ENCODE data around the gene TCAP.
A peak's percentile ranks its signal among the peaks of the same experiment; 100 is the strongest.

The TCAP gene

DNA sequence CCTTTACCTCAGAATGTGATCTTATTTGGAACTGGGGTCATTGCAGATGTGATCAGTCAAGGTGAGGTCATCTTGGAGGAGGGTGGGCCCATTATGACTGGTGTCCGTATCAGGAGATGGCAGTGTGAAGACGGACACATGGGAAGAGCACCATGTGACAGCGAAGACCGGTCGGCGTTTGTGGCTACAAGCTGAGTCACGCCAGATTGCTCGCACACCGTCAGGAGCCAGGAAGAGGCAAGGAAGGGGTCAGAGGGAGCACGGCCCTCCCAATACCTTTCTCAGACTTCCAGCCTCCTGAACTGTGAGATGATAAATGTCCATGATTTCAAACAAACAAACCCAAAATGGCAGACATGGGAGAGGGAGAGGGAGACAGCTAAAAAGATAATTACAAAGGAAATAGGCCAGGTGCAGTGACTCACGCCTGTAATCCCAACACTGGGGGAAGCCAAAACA is 15.0 kb upstream of the TCAP start:
- TF ChIP-seq GATA3 (IDR thresholded peaks at IDR 0.05; ENCODE audit: low read depth, low read length), result no peak
- no peak for TF ChIP-seq GATA2 (IDR thresholded peaks at IDR 0.05; ENCODE audit: low read depth, low read length)

DNA sequence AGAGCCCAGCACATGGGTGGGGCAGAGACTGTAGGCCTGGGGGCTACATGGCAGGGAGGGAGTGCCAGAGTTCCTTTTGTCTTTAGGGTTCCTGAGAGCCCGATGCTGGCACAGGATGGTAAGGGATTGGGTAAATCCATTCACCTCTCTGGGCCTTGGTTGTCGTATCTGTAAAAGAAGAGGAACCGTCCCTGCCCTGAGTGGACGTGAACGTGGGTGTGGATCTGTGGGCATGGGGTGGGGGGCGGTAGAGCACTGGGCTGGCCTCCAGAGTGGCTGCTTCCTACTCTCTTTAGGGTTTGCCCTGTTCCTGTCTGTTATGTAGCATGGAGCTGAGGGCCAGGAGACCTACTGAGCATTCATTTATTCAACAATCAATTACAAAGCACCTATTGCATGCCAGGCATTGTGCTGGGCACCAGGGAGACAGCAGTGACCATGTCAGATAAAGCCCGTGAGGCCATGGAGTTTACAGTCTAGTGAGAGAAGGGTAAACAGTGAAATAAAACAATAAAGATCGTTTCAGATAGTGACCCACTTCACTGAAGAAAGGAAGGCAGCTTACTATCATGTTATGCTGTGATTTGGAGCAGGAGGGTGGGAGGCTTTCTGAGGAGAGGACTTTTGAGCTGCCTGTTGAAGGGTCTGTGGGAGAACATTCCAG is 13.1 kb upstream of the TCAP start:
- TF ChIP-seq GATA3 (IDR thresholded peaks at IDR 0.05; ENCODE audit: low read depth, low read length) (no peak), GATA2 (IDR thresholded peaks at IDR 0.05; ENCODE audit: low read depth, low read length) (no peak)

DNA sequence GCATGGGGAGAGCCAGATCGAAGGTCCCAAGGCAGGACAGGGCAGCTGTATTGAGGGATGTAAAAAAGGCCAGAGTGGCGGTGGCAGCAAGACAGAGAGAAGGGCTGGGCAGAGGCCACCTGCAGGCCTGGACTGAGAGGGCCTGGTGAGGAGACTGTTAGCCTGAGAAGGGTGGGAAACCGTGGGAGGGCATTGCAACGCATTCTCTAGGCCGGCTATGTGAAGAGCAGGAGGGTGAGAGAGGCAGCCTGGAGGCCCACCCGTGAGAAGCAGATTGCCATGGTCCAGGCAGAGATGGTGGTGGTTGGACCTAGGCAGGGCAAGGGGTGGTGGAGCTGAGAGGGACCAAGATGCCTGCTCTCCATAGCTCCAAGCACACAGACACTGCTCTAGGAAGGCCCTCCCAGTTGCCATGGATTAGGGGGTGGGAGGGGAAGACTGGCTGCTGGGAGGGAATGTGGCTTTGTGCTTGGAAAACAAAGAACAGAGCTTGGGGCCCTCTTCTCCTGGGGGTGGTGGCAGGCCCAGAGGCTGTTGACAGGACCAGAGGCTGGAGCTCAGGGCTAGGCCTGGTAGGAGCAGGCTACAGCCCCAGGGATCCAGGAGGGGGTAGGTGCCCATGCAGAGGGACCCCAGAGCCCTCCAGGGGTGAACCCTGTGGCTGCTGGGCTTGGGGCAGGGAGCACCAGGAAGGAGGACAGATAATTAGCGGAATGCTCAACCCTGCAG is 12.4 kb upstream of the TCAP start:
- no peak for TF ChIP-seq GATA3 (IDR thresholded peaks at IDR 0.05; ENCODE audit: low read depth, low read length)
- no peak for TF ChIP-seq GATA2 (IDR thresholded peaks at IDR 0.05; ENCODE audit: low read depth, low read length)

DNA sequence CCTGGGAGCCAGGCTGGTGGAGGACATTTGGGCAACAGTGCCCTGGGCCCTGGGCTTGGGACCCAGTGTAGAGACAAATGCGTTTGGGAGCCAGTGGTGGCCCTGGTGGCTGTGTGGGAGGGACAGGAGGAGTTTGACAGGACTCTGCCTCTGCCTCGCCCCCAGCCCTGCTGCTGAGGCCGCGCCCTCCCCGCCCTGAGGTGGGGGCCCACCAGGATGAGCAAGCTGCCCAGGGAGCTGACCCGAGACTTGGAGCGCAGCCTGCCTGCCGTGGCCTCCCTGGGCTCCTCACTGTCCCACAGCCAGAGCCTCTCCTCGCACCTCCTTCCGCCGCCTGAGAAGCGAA is 11.9 kb upstream of the TCAP start:
- TF ChIP-seq GATA2 (IDR thresholded peaks at IDR 0.05; ENCODE audit: low read depth, low read length) (no peak), GATA3 (IDR thresholded peaks at IDR 0.05; ENCODE audit: low read depth, low read length) (no peak)

DNA sequence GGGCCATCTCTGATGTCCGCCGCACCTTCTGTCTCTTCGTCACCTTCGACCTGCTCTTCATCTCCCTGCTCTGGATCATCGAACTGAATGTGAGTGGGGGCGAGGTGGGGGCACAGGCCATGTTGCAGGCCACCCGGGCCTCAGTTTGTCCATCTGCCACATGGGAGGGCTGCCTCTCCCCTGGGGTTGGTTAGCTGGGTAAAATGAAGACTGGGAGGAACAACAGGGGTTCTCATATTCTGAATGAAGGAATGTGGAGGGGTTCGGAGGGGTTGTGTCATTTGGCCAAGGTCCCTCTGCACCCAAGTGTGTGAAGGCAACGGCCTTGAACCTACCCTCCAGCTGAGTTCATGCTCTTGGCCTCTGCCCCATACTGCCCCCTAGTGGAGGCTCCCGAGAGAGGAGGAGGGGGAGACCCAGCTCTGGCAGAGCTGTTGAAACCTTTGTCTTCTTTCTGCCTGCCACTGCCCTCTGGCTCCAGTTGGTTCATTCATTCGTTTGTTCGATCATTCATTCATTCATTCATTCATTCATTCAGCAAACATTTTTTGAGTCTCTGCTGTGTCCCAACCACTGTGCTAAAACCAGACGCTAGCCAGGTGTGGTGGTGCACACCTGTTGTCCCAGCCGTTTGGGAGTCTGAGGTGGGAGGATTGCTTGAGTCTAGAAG is 11.4 kb upstream of the TCAP start:
- no peak for TF ChIP-seq GATA2 (IDR thresholded peaks at IDR 0.05; ENCODE audit: low read depth, low read length)
- no peak for TF ChIP-seq GATA3 (IDR thresholded peaks at IDR 0.05; ENCODE audit: low read depth, low read length)

DNA sequence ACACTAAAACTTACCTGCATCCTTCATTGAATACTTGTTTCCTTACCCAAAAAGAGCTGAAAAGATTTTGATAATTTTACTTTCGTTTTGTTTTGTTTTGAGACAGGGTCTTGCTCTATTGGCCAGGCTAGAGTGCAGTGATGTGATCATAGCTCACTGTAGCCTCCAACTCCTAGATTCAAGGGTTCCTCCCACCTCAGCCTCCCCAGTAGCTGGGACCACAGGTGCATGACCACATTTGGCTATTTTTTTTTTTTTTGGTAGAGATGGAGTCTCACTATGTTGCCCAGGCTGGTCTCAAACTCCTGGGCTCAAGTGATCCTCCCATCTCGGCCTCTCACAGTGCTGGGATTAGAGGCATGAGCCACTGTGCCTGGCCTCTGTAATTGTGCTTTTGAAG is 10.0 kb upstream of the TCAP start:
- TF ChIP-seq GATA2 (IDR thresholded peaks at IDR 0.05; ENCODE audit: low read depth, low read length) (no peak), GATA3 (IDR thresholded peaks at IDR 0.05; ENCODE audit: low read depth, low read length) (no peak)

GRCh38 chr17:39658346-39658745 is 6.8 kb upstream of the TCAP start:
- TF ChIP-seq GATA2 (IDR thresholded peaks at IDR 0.05; ENCODE audit: low read depth, low read length) (no peak), GATA3 (IDR thresholded peaks at IDR 0.05; ENCODE audit: low read depth, low read length) (no peak)

GRCh38 chr17:39658760-39659159 is 6.4 kb upstream of the TCAP start:
- TF ChIP-seq GATA3 (IDR thresholded peaks at IDR 0.05; ENCODE audit: low read depth, low read length), result no peak
- TF ChIP-seq GATA2 (IDR thresholded peaks at IDR 0.05; ENCODE audit: low read depth, low read length), result no peak

DNA sequence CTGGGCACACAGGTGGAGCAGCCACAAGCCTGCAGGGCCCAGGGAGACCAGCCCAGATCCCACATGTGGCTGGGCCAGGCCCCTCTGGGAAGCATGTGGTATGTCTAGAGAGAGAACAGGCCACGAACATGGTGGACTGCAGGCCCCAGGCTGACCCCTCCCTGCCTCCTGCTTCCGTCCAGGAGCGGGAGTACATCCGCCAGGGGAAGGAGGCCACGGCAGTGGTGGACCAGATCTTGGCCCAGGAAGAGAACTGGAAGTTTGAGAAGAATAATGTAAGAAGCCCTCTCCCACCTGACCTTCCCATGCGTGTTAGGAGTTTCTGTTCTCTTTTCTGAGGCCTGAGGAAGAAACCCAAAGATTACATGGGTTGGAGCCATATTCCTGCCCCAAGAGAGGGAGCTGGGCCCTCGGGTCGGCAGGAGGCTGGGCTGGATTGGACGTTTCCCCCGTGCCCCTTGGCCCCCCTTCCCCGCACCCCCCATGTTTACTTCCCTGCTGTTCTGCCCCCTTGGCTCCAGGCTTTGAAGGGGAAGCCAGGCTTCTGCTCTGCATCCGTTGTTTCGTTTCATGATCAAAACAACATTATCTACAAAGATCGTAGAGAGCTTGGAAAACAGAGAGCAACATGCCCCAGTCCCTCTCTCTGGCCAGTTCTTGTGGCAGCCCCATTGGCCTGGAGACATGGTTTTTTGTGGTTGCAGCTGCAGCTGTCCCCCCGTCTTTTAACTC is 5.7 kb upstream of the TCAP start:
- TF ChIP-seq GATA3 (IDR thresholded peaks at IDR 0.05; ENCODE audit: low read depth, low read length), result no peak
- peak; percentile 46 for TF ChIP-seq GATA2 (IDR thresholded peaks at IDR 0.05; ENCODE audit: low read depth, low read length)

- TF ChIP-seq GATA3 (IDR thresholded peaks at IDR 0.05; ENCODE audit: low read depth, low read length) (no peak), GATA2 (IDR thresholded peaks at IDR 0.05; ENCODE audit: low read depth, low read length) (no peak)
Observed at GRCh38 chr17:39660011-39660360, 5.2 kb upstream of the TCAP start.

- TF ChIP-seq GATA2 (IDR thresholded peaks at IDR 0.05; ENCODE audit: low read depth, low read length) (peak; percentile 31; the same call in 1 of the 2 replicates), GATA3 (IDR thresholded peaks at IDR 0.05; ENCODE audit: low read depth, low read length) (no peak)
Observed at GRCh38 chr17:39660397-39661385, 4.5 kb upstream of the TCAP start.

- no peak for TF ChIP-seq GATA2 (IDR thresholded peaks at IDR 0.05; ENCODE audit: low read depth, low read length)
- no peak for TF ChIP-seq GATA3 (IDR thresholded peaks at IDR 0.05; ENCODE audit: low read depth, low read length)
Observed at GRCh38 chr17:39661744-39662541, 3.2 kb upstream of the TCAP start.
